Tibial nerve (tissue), 4 donors: ENCODE measurements around the gene IQCN. TPM values are rescaled to one million over a fixed set of nuclear protein-coding genes. Genes with fewer than 3 reads are reported as not detected.
A peak's percentile ranks its signal among the peaks of the same experiment; 100 is the strongest.

Source experiments
- DNase-seq, 2 donors: peaks; one replicate each; pipeline ENCODE4 v3.0.0-alpha.2; 2019; ENCODE audit warnings: low spot score in 2 of 2
- H3K27ac ChIP-seq, 4 donors: fragments of 200-600 bp; sonication (generic) in 3 of 4; one replicate each; pipeline ENCODE4 v1.5.1; 2017 to 2019; ENCODE audit warnings: mild to moderate bottlenecking in 1 of 4
- H3K27me3 ChIP-seq, 2 donors: fragments of 200-600 bp; sonication (generic) in 1 of 2; one replicate each; pipeline versions ENCODE4 v1.5.1 to v1.6.0; 2017 to 2019
- H3K36me3 ChIP-seq, 3 donors: fragments of 200-600 bp; sonication (generic); one replicate each; pipeline ENCODE4 v1.5.1; 2018 to 2019
- H3K4me1 ChIP-seq, 4 donors: fragments of 200-600 bp; sonication (generic) in 3 of 4; one replicate each; pipeline ENCODE4 v1.5.1; 2017 to 2019
- H3K4me3 ChIP-seq, 4 donors: fragments of 200-600 bp; sonication (generic) in 3 of 4; one replicate each; pipeline ENCODE4 v1.5.1; 2017 to 2019; ENCODE audit warnings: mild to moderate bottlenecking in 1 of 4, moderate library complexity in 1 of 4
- H3K9me3 ChIP-seq, 4 donors: fragments of 200-600 bp; sonication (generic) in 3 of 4; one replicate each; pipeline ENCODE4 v1.5.1; 2017 to 2019
- EP300 ChIP-seq, 2 donors: sonication (generic); formaldehyde crosslinking; IDR thresholded peaks; one replicate each; pipeline ENCODE4 v1.6.1; 2017; ENCODE audit warnings: antibody characterized with exemption in 2 of 2, mild to moderate bottlenecking in 1 of 2
- POLR2A ChIP-seq, 2 donors: fragments of 450-650 bp; IDR thresholded peaks; one replicate each; pipeline ENCODE4 v1.6.1; 2017; ENCODE audit warnings: antibody characterized with exemption in 2 of 2, mild to moderate bottlenecking in 2 of 2, moderate library complexity in 2 of 2
- WGBS, 2 donors: methylation state at CpG; one replicate each; pipeline ENCODE4 v1.1.5; 2018; 5-methylcytosine and 5-hydroxymethylcytosine counted together
- total RNA-seq, 4 donors: library from RNA; depleted of rRNA; stranded (reverse); fragments of >200 nt; gene quantifications; one replicate each; pipeline ENCODE4 v1.1.0, GENCODE V29; 2016
- TF ChIP-seq, protein P1 (sequence below), 5 experiments: fragments of 200-600 bp in 3 of 5; fragments of 450-650 bp in 2 of 5; sonication (generic) in 3 of 5; IDR thresholded peaks; one replicate each; pipeline ENCODE4 v1.5.1; 2016 to 2019; ENCODE audit warnings: antibody characterized with exemption in 5 of 5, mild to moderate bottlenecking in 3 of 5, moderate library complexity in 2 of 5

Gene IQCN, protein sequence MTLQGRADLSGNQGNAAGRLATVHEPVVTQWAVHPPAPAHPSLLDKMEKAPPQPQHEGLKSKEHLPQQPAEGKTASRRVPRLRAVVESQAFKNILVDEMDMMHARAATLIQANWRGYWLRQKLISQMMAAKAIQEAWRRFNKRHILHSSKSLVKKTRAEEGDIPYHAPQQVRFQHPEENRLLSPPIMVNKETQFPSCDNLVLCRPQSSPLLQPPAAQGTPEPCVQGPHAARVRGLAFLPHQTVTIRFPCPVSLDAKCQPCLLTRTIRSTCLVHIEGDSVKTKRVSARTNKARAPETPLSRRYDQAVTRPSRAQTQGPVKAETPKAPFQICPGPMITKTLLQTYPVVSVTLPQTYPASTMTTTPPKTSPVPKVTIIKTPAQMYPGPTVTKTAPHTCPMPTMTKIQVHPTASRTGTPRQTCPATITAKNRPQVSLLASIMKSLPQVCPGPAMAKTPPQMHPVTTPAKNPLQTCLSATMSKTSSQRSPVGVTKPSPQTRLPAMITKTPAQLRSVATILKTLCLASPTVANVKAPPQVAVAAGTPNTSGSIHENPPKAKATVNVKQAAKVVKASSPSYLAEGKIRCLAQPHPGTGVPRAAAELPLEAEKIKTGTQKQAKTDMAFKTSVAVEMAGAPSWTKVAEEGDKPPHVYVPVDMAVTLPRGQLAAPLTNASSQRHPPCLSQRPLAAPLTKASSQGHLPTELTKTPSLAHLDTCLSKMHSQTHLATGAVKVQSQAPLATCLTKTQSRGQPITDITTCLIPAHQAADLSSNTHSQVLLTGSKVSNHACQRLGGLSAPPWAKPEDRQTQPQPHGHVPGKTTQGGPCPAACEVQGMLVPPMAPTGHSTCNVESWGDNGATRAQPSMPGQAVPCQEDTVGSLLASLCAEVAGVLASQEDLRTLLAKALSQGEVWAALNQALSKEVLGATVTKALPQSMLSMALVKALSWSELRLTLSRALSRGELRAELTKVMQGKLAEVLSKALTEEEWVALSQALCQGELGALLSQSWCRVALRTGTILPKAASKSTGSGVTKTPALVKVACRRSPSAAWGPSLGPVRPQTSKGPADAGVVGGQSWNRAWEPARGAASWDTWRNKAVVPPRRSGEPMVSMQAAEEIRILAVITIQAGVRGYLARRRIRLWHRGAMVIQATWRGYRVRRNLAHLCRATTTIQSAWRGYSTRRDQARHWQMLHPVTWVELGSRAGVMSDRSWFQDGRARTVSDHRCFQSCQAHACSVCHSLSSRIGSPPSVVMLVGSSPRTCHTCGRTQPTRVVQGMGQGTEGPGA (N-terminal part only)
- total RNA-seq: 10 to 100 TPM in 2 of 4 donors, 1 to 10 TPM in 2; 2.3 to 11.4 (median 8.2) TPM

DNA sequence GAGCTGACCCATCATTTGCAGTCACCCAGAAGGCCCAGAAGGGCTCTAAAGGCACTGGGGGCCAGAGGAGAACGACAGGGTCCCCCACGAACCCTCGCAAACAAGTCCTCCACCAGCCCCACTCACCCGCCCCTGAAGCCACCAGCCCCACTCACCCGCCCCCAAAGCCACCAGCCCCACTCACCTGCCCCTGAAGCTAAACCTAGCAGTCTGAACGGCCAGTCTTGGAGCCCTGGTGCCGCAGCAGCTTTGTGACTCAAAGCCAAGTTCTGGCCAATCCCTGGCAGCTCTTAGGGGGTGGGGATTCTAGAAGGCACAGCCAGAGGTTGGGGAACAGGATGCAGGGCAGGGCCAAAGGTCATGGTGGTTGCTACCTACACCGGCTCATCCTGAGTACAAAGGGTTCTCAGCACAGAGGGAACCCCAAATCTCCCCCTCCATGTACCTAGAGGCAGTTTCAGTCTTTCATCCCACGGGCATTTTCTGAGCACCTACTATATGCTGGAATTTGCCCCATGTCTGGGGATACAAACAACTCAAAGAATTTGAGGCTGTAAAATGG lies at the start of gene IQCN:
IQCN (minus strand) TSS at position 234 of the 562 bp plus-strand sequence. CDS start 4,974 bp downstream, outside the sequence.
- DNase-seq: no peak
- H3K9me3 ChIP-seq: no peaks in the 10 kb centered on the region
- H3K4me1 ChIP-seq: peaks cover 0 to 78% (median 53%) of the 10 kb centered on the region in 4 donors
- TF ChIP-seq POLR2A (IDR thresholded peaks at IDR 0.05) (no peak), EP300 (IDR thresholded peaks at IDR 0.05) (no peak)
- TF ChIP-seq, protein P1, sequence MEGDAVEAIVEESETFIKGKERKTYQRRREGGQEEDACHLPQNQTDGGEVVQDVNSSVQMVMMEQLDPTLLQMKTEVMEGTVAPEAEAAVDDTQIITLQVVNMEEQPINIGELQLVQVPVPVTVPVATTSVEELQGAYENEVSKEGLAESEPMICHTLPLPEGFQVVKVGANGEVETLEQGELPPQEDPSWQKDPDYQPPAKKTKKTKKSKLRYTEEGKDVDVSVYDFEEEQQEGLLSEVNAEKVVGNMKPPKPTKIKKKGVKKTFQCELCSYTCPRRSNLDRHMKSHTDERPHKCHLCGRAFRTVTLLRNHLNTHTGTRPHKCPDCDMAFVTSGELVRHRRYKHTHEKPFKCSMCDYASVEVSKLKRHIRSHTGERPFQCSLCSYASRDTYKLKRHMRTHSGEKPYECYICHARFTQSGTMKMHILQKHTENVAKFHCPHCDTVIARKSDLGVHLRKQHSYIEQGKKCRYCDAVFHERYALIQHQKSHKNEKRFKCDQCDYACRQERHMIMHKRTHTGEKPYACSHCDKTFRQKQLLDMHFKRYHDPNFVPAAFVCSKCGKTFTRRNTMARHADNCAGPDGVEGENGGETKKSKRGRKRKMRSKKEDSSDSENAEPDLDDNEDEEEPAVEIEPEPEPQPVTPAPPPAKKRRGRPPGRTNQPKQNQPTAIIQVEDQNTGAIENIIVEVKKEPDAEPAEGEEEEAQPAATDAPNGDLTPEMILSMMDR (IDR thresholded peaks at IDR 0.05): no peak
- H3K27me3 ChIP-seq: no peaks in the 10 kb centered on the region
- peak within 1 kb of the TSS; percentile 37 to 88 (median 78) for H3K27ac ChIP-seq
- no peak within 1 kb of the TSS for H3K4me3 ChIP-seq
- WGBS, 2 donors: 64 to 77% methylated on average over 8 to 9 of the region's 9 CpGs
- H3K36me3 ChIP-seq: peaks cover 0 to 20% (median 0%) of the 10 kb centered on the region in 3 donors

DNA sequence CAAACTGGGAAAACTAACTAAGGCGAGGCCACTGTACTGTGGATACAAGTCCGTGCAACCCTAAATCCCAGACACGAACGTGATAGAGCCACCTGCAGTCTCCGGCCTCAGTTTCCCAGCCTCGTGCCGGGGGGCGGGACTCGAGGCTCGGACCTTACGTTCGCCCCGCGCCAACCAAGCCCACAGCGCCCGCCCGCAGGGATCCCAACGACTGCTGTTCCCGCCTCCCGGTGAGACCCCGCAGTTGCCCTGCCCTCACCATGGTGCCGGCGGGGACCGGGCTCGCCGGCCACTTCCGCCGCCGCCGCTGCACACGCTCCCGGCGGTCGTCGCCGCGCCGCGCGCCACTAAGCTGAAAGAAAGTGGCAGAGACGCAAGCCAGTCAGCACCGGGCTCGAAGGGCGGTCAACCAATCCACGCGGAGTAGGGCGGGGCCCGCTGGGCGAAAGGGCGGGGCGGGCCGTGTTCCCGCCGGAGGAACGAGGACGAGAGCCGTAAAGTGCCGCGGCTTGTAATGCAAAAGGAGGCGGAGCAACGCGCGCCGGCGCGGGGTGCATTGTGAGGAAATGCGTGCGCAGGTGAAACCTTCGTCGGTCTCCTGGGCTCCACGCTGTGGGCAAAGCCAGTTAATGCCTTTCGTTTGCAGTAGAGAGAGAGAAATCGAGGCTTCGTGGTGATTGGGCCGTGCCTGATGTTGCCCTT lies 48.7 kb upstream of the IQCN start, which contains the start of gene LSM4:
LSM4 (minus strand) TSS at position 318 of the 702 bp plus-strand sequence; CDS start at position 262, 56 bp downstream.
- Histone ChIP-seq H3K9me3 (no peaks in the 10 kb centered on the region), H3K4me3 (peak within 1 kb of the TSS; percentile 53 to 90 (median 72)), H3K4me1 (peaks cover 0 to 61% (median 24%) of the 10 kb centered on the region in 4 donors), H3K27me3 (no peaks in the 10 kb centered on the region), H3K36me3 (no peaks in the 10 kb centered on the region), H3K27ac (peak within 1 kb of the TSS; percentile 84 to 94 (median 88))
- DNase-seq: peak; percentile 96 to 97
- peak; percentile 39 to 86 for TF ChIP-seq POLR2A (IDR thresholded peaks at IDR 0.05)
- TF ChIP-seq, protein P1 (IDR thresholded peaks at IDR 0.05): peak in 4 of 5 experiments; percentile 10 to 54 (median 32)
- TF ChIP-seq EP300 (IDR thresholded peaks at IDR 0.05): peak; percentile 40 to 95
- 0 to 2% methylated on average over 36 to 40 of the region's 75 CpGs for WGBS, 2 donors

DNA sequence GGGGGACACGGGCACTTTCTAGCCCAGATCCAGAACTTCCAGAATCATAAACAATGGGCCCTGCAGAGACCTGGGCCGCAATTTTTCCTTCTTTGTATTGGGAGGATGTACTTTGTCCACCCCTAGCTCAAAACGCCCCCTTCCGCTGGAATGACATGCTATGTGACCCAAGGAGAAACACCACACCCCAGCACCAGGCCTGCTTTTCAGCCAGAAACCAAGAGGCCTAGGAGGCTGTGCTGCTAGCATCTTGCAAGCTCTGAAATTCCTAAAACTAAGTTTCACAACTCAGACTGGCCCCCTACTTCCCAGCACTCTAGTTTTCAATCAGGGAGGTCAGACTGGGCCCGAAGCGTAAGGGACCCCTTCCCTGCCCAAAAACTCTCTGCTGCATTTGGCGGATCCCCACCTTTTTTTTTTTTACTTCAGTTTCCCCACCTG lies 48.1 kb upstream of the IQCN start:
- 1 to 2% methylated on average over 7 of the region's 7 CpGs for WGBS, 2 donors
- no peaks in the 10 kb centered on the region for H3K9me3 ChIP-seq
- no peaks in the 10 kb centered on the region for H3K27me3 ChIP-seq
- H3K36me3 ChIP-seq: no peaks in the 10 kb centered on the region
- peaks cover 0 to 65% (median 28%) of the 10 kb centered on the region in 4 donors for H3K4me1 ChIP-seq
- DNase-seq: no peak
- peak overlapping the region; percentile 53 to 90 (median 72) for H3K4me3 ChIP-seq
- H3K27ac ChIP-seq: peak overlapping the region; percentile 84 to 92 (median 88)
- TF ChIP-seq POLR2A (IDR thresholded peaks at IDR 0.05): no peak
- no peak for TF ChIP-seq EP300 (IDR thresholded peaks at IDR 0.05)
- TF ChIP-seq, protein P1 (IDR thresholded peaks at IDR 0.05): no peak

DNA sequence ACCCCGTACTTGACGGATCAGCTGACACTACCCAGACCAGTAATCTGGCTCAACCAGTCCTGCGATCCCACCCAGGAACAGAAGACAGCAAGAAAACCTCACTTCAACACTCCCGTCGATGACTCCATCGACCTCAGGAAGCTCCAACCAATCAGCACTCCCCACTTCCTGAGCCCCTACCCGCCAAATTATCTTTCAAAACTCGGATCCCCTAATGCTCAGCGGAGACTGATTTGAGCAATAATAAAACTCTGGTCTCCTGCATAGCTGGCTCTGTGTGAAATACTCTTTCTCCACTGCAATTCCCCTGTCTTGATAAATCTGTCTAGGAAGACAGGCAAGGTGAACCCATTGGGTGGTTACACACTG lies 47.5 kb upstream of the IQCN start:
- H3K4me3 ChIP-seq: peak overlapping the region in 2 of 4 donors; percentile 74 to 90
- no peaks in the 10 kb centered on the region for H3K36me3 ChIP-seq
- H3K27ac ChIP-seq: peak overlapping the region in 3 of 4 donors; percentile 87 to 92 (median 89)
- no peaks in the 10 kb centered on the region for H3K27me3 ChIP-seq
- no peaks in the 10 kb centered on the region for H3K9me3 ChIP-seq
- TF ChIP-seq EP300 (IDR thresholded peaks at IDR 0.05): no peak
- TF ChIP-seq, protein P1 (IDR thresholded peaks at IDR 0.05): no peak
- no peak for TF ChIP-seq POLR2A (IDR thresholded peaks at IDR 0.05)
- peaks cover 0 to 65% (median 28%) of the 10 kb centered on the region in 4 donors for H3K4me1 ChIP-seq
- 20 to 22% methylated on average over 9 of the region's 9 CpGs for WGBS, 2 donors
- DNase-seq: no peak
